Fibroblast of skin of scalp (primary cell): ENCODE data around the gene ANKRD36C.
"Not testable (repeated sequence)": the region's sequence is repeated elsewhere in the genome, so short reads cannot be mapped to it uniquely, and the experiment has no call there.

Source experiments
- DNase-seq: peaks from one replicate; pipeline ENCODE4 v3.0.0-alpha.2; 2013

The ANKRD36C gene

DNA sequence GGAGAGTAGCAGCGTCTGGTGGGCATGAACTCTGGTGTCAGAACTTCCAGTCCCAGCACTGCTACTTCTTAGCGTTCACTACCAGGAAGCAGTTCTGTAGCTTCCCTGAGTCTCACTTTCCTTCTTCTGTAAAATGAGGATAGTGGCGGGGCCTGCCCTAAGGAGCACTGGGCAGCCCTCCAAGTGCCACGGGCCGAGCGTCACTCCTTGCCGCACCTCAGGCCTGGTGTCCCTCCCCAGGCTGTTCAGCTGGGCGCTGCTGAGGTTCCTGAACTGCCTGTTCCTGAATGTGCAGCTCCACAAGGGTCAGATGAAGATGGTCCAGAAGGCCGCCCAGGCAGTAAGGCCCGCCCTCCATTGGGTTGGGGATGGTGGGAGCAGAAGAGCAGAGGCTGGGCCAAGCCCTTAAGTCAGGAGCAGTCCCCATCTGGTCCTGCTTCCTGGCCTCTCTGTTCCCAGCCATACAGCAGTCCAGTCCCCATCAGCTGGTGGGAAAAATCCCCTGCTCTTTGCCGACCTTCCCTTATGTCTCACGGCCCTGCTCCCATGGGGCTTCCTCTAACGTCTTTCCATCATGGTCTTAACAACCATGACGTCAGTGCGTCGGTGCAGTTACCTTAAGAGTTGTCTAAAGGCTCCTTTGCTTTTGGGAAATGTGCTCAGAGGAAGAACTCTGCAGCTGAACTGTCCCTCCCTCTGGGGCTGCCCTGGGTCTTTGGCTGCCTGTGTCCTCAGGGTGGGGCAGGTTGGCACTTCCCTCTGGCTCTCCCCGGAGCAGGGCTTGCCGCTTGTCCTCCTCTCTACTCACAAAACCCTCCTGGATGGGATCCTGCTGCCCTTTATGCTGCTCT lies 195.2 kb downstream of the ANKRD36C start:
- not testable (repeated sequence) for DNase-seq

DNA sequence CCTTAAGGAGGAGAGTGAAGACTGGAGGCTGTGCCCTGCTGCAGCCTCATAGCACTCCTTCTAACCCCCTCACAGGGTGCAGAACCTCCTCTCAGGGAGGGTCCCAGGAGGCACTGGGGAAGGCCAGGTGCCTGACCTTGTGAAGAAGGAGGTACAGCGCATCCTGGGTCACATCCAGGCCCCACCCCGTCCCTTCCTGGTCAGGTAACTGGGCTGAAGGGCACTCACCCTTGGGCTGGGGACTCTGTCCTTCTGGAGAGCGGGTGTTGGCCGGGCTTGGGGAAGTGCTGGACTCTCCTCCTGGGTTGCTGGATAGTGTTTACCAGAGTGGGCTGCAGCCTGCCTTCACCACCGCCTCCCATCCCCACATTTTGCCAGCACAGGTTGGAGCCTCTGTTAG lies 197.7 kb downstream of the ANKRD36C start:
- DNase-seq: not testable (repeated sequence)

DNA sequence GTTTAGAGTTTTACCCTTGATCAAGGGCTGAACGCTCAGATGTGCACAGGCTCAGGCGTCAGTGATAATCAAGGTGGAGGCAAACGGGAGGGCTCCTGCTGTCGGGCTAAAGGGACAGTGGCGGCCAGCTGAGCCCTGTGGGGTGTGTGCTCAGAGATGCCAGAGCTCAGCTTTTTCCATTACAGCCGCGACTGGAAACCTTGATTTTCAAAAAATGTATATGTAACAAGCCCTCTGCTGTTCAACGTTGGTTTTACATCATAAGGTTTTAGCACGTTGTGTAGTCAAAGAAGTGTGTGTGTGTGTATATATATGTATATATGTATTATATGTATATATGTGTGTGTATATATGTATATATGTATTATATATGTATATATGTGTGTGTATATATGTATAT lies 201.4 kb downstream of the ANKRD36C start:
- DNase-seq: not testable (repeated sequence)

DNA sequence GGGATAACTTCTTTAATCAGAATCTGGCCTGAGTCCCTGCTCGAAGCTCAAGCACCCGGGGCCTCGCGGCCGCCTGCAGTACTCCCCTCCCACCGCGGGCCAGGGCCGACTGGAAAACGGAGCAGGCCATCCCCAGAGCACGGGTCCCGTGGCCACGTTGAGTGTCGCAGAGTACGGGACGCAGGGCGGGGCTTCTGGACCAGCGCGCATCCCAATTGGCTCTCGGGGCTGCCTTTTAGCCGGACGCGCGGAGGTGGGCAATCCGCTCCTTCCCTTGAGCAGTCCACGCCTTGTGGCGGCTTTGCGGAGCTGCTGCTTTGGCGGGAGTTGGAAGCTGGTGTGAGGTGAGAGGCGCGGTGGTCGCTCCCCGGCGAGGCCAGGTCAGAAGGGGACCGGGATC lies 202.2 kb downstream of the ANKRD36C start:
- DNase-seq: not testable (repeated sequence)

DNA sequence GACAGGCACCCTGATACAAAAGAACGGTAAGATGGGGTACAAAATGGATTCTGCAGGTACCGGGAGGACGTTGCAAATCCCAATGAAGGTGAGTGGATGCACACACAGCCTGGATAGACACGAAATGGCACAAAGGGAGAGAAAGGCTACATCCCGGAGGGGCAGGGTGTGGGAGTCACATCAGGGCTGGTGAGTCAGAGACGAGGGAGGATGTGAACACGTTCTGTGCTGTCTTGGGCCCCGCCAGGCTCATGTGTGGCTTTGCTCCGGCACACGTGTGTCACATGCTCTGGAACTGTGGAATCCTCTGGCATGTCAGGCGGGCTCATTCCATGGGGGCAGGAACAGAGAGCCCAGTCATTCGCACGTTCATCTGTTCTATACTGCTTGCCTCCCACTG lies 203.0 kb downstream of the ANKRD36C start:
- not testable (repeated sequence) for DNase-seq
